ENCODE measurements around the gene P4HB. TPM values are rescaled to one million over a fixed set of nuclear protein-coding genes. Genes with fewer than 3 reads are reported as not detected.
A peak's percentile ranks its signal among the peaks of the same experiment; 100 is the strongest.

P4HB gene
- total RNA-seq, 4 donors from 2014 or later: 366 to 725 (median 608) TPM

- no peak for TF ChIP-seq CTCF (IDR thresholded peaks at IDR 0.05)
- no peak for ATAC-seq (ENCODE audit: low FRiP score)
- no peak for DNase-seq (ENCODE audit: low spot score)
Observed at GRCh38 chr17:81839301-81839700, 21.0 kb downstream of the P4HB start.

DNA sequence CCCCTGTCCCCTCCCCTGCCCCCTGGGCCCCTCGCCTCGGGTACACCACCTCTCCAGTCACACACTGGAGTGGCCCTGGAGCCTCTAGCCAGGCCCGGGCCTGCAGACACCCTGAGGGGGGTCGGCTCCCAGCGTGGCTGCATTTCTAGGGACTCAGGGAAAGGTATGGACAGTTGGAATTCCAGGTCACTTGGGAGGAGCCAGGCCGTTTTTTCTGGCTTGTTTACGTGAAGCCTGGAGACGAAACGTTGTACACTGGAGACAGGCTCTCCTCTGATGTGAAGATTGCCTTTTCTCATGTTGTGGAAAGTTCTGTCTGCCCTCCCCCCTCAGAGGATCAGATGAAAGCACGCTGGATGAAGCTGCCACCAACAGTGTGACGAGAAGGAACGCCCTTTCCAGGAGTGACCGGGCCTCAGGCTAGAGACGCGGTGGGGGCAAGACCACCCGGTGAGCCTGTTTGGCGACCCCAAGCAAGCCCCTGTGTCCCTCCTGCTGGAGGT is 21.5 kb downstream of the P4HB start:
- no peak for TF ChIP-seq CTCF (IDR thresholded peaks at IDR 0.05)
- ATAC-seq (ENCODE audit: low FRiP score) (no peak), DNase-seq (ENCODE audit: low spot score) (no peak)

GRCh38 chr17:81837641-81838040 is 22.7 kb downstream of the P4HB start:
- no peak for DNase-seq (ENCODE audit: low spot score)
- no peak for ATAC-seq (ENCODE audit: low FRiP score)
- no peak for TF ChIP-seq CTCF (IDR thresholded peaks at IDR 0.05)

DNA sequence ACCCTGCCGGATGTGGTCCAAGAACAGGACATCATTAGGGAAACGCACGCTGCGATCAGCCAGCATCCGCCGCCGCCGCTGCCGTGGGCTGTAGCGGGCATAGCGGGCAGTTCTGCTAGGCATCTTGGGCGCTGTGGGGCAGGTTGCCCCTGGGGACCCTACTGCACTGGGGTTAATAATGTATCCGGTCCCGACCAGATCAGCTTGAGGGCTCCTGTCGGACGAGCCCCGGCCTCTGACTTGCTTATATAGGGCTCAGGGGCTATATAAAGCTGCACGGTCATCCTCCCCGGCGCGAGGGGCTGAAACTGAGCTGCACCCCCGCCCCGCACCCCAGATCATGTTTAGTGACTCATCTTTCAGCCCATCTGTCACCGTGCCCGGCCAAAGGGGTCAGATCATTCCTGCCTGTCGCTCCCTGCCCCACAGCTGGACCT is 25.5 kb downstream of the P4HB start, which contains the start of gene PPP1R27:
TSS of gene PPP1R27 (minus strand) at position 220 of the 437 bp plus-strand sequence. CDS start at position 123, 97 bp downstream.
- TF ChIP-seq CTCF (IDR thresholded peaks at IDR 0.05): no peak
- ATAC-seq (ENCODE audit: low FRiP score) (no peak), DNase-seq (ENCODE audit: low spot score) (no peak)

GRCh38 chr17:81833921-81834830 is 26.2 kb downstream of the P4HB start:
- no peak for DNase-seq (ENCODE audit: low spot score)
- ATAC-seq (ENCODE audit: low FRiP score): no peak
- TF ChIP-seq CTCF (IDR thresholded peaks at IDR 0.05): no peak

DNA sequence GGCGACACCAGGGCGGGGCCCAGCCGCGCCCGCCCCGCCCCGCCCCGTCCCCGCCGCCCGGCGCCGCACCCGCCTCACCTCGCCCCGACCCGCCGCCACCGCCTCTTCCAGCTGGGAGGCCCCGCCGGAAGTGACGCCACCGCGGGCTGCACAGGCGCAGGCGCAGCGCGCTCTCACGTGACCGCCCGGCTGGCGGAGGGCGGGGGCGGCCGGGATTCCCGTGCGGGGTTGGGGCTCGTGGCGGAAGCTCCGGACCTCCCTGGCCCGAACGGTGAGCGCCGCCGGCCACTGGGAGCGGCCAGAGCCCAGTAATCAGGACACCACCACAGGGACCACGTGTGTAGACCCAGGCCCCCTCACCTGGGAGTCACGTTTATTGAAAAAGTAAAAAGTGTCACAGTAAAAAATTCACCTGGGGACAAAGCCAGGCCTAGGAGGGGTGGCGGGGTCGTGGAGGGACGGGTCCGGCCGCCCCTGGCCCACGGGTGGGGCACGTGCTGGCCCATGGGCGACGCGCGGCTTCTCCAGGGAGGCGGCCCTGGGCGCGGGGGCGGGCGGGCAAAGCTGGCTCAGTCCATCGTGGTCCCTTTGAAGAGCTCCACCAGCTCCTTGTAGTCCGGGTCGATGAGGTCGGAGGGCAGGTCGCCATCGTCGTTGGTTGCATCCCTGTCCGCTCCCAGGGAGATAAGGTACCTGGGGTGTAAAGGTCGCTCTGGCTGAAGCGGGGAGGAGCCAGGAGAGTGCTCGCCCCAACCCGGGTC is 27.0 kb downstream of the P4HB start, which contains the start of gene MCRIP1:
TSS of gene MCRIP1 (minus strand) at position 132 of the 761 bp plus-strand sequence. CDS start 8,785 bp downstream, outside the sequence.
- no peak for TF ChIP-seq CTCF (IDR thresholded peaks at IDR 0.05)
- ATAC-seq (ENCODE audit: low FRiP score): peak; percentile 93
- DNase-seq (ENCODE audit: low spot score): peak; percentile 79
